H1 (cell line): ENCODE results near the gene ZBTB45. TPM values are rescaled to one million over a fixed set of nuclear protein-coding genes. Genes with fewer than 3 reads are reported as not detected.

ENCODE experiments used
- BRCA1 ChIP-seq: IDR thresholded peaks from 2 replicates; pipeline ENCODE4 v1.6.1; 2012; ENCODE audit warnings: low read depth, low read length, improper control_type of control experiment
- CBX8 ChIP-seq: fragments of 300-800, 300-1000 bp; sonication (generic); IDR thresholded peaks from 2 replicates; pipeline ENCODE4 v1.7.1; 2016; ENCODE audit warnings: low read depth, low read length, borderline replicate concordance
- CHD2 ChIP-seq: IDR thresholded peaks from 2 replicates; pipeline ENCODE4 v1.6.1; 2012; ENCODE audit warnings: low read length, improper control_type of control experiment
- CREB1 ChIP-seq: IDR thresholded peaks from 2 replicates; pipeline ENCODE4 v1.6.1; 2012; ENCODE audit warnings: inconsistent platforms
- E2F6 ChIP-seq: IDR thresholded peaks from 2 replicates; pipeline ENCODE4 v1.6.1; 2012; ENCODE audit warnings: inconsistent platforms
- GABPA ChIP-seq: IDR thresholded peaks from 2 replicates; pipeline ENCODE4 v1.6.1; 2011; ENCODE audit warnings: mild to moderate bottlenecking, low read length, moderate library complexity, borderline replicate concordance; ENCODE audit not compliant: insufficient read depth
- HDAC6 ChIP-seq: IDR thresholded peaks from one replicate; pipeline ENCODE4 v1.7.1; 2012; ENCODE audit warnings: low read depth, mild to moderate bottlenecking, inconsistent platforms, low read length, moderate library complexity
- JUN ChIP-seq: IDR thresholded peaks from 2 replicates; pipeline ENCODE4 v1.6.1; 2011; ENCODE audit warnings: low read depth, mild to moderate bottlenecking, improper control_type of control experiment, low read length
- KDM5A ChIP-seq: fragments of 200-600 bp; IDR thresholded peaks from 2 replicates; pipeline ENCODE4 v1.7.1; 2012; ENCODE audit warnings: mild to moderate bottlenecking, low read length, inconsistent platforms, mixed read lengths
- MAFK ChIP-seq: IDR thresholded peaks from 2 replicates; pipeline ENCODE4 v1.6.1; 2012; ENCODE audit warnings: low read depth, mild to moderate bottlenecking, improper control_type of control experiment, low read length
- POLR2A ChIP-seq, 2 experiments: IDR thresholded peaks; 1 replicate in 1 of 2; 2 replicates in 1 of 2; pipeline ENCODE4 v1.6.1; 2011; ENCODE audit warnings: low read depth in 2 of 2, low read length in 2 of 2, mild to moderate bottlenecking in 2 of 2; ENCODE audit errors: control extremely low read depth in 1 of 2
- RBBP5 ChIP-seq: IDR thresholded peaks from 2 replicates; pipeline ENCODE4 v1.7.1; 2012; ENCODE audit warnings: low read depth, mild to moderate bottlenecking, inconsistent platforms, low read length, moderate library complexity, borderline replicate concordance
- TAF1 ChIP-seq: IDR thresholded peaks from 2 replicates; pipeline ENCODE4 v1.6.1; 2011; ENCODE audit warnings: mild to moderate bottlenecking, low read depth, low read length
- TEAD4 ChIP-seq: IDR thresholded peaks from 2 replicates; pipeline ENCODE4 v1.6.1; 2012; ENCODE audit warnings: low read depth, low read length, inconsistent platforms, mixed read lengths
- polyA plus RNA-seq, 7 experiments: library from polyadenylated mRNA; depleted of rRNA in 3 of 7; stranded (reverse) in 5 of 7; unstranded in 2 of 7; fragments of >200 nt in 5 of 7; fragments of 200-250 nt in 2 of 7; gene quantifications; 1 replicate in 5 of 7; 2 replicates in 1 of 7; 4 replicates in 1 of 7; pipeline versions ENCODE4 v1.2.1 to v1.2.3, GENCODE V29; 2011 to 2013; ENCODE audit warnings: missing spikeins in 2 of 7, mixed read lengths in 2 of 7
- total RNA-seq: library from RNA; stranded (reverse); fragmentation: NEBNext Ultra II Directional; extraction: Animal tissue kit (Norgen Biotek cat#: 25700); gene quantifications from 2 replicates; pipeline ENCODE4 v1.2.1, GENCODE V29; 2021
- TF ChIP-seq, protein P1 (sequence below): IDR thresholded peaks from 2 replicates; pipeline ENCODE4 v1.6.1; 2012; ENCODE audit warnings: inconsistent platforms

ZBTB45 gene
- total and polyA plus RNA-seq, 2 of the 8 experiments (the other 6 are each of a cell fraction or from before 2014, with no cell fraction given), result 16.9 to 17.2 TPM

DNA sequence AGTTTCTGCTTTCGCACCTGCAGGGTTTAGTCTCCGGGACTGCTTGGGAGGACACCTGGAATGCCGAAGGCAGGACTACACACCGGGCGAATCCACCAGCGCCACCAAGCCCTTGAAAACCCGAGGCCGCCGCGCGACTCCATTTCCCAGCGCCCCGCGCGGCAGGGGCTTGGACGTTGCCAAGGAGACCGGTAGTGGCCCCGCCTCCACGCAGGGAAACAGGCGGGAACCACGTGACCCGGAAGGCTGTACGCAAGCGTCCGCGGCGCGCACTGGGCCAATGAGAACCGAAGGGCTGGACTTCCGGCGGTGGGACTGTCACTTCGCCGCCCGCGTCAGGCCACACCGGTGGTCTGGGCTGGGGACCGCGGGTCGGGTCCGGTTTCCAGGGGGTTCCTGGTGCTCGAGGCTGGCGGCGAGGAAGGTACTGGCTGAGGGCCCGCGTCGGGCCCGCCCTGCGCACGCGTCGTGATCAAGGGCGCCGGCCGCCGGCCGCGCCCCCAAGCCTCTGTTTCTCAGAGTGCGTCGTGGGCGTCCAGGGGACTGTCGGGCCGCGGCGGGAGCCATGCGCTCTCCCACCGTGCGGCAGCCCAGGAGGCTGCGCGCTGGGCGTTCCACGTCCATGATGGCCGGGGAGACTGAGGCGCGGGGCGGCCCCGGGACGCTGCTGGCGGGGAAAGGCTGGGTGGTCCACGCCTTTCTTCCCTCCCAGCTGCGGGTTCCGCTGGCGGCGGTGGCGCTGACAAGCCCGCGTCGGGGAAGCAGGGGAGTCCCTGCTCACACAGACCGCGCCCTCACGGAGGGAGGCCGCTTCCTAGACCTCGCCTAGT lies 52.6 kb downstream of the ZBTB45 start, which contains the start of gene ZNF324 (continued):
- TF ChIP-seq HDAC6, result no peak
- TF ChIP-seq, protein P1, sequence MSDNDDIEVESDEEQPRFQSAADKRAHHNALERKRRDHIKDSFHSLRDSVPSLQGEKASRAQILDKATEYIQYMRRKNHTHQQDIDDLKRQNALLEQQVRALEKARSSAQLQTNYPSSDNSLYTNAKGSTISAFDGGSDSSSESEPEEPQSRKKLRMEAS, result peak; percentile 84
- TF ChIP-seq TAF1, result peak; percentile 63; the same call in 1 of the 2 replicates
- TF ChIP-seq POLR2A (IDR thresholded peaks at IDR 0.05; ENCODE audit: control extremely low read depth in 1 of 2, low read depth in 2 of 2, low read length in 2 of 2), result no peak
- TF ChIP-seq E2F6, result peak; percentile 65; the same call in 1 of the 2 replicates
- no peak for TF ChIP-seq MAFK
- TF ChIP-seq RBBP5, result no peak
- TF ChIP-seq CHD2, result no peak
- no peak for TF ChIP-seq BRCA1
- peak; percentile 60; the same call in 1 of the 2 replicates for TF ChIP-seq TEAD4
- peak; percentile 71 for TF ChIP-seq CREB1
- TF ChIP-seq JUN, result no peak
- no peak for TF ChIP-seq CBX8
- TF ChIP-seq GABPA, result peak; percentile 75; the same call in 1 of the 2 replicates
- no peak for TF ChIP-seq KDM5A
